HT-29 (cell line): ENCODE measurements around the gene ZNF90. TPM values are rescaled to one million over a fixed set of nuclear protein-coding genes. Genes with fewer than 3 reads are reported as not detected.
"Not testable (repeated sequence)": the region's sequence is repeated elsewhere in the genome, so short reads cannot be mapped to it uniquely, and the experiment has no call there.

Experiments used
- DNase-seq: peaks from one replicate; pipeline ENCODE4 v3.0.0-alpha.2; 2015; ENCODE audit warnings: low spot score
- total RNA-seq: library from RNA; depleted of rRNA; stranded (reverse); fragments of >200 nt; shearing (Covaris generic); gene quantifications from 2 replicates; pipeline ENCODE4 v1.2.3, GENCODE V29; 2014; rRNA removed

The ZNF90 gene
- not detected in 2 replicates for total RNA-seq

GRCh38 chr19:20077791-20078463 is at the start of gene ZNF90:
Gene ZNF90, plus strand, starts transcription at chr19:20078000. Its CDS starts 133 bp downstream, at chr19:20078133.
- no peak for DNase-seq

- DNase-seq = no peak
These were observed 49.2 kb upstream of the ZNF90 start for GRCh38 chr19:20028611-20029010.

GRCh38 chr19:20035935-20036334 is 41.9 kb upstream of the ZNF90 start:
- no peak for DNase-seq

DNA sequence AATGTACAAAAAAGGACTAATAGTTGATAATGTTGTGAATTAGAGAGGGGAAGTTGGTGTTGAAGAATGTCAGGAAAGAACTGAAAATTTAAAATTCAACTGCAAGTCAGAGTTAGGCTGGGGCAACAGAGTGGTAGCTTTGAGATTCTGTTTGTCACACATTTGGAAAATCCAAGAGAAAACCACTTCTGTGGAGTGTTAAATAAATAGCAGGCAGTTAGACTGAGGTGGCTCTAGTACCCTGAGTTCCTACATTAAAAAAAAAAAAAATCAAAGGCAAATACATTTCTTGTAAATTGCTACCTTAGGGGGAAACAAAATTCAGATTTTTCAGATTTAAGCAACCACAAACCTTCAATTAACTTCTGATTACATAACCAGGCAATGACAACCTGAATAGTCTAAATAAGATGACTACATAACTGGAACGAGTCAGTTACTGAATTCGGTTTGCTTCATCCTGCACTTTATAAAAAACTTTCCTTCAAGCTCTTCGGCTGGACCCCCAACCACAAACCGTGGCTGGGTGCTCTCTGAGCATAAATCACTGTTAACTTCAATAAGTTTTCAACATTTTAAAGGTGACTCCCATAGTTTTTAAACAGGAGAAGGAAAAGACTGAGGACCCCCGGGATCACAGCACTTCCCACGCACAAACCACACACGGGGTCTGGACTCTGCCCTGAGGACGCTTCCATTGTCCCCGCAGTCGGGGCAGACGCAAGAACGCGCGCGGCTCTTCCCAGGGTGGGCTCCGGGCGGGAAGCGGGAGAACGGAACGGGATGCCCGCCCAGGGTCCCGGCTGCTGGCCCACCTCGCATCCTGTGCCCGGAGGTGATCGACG is 39.2 kb upstream of the ZNF90 start:
- DNase-seq = no peak

DNA sequence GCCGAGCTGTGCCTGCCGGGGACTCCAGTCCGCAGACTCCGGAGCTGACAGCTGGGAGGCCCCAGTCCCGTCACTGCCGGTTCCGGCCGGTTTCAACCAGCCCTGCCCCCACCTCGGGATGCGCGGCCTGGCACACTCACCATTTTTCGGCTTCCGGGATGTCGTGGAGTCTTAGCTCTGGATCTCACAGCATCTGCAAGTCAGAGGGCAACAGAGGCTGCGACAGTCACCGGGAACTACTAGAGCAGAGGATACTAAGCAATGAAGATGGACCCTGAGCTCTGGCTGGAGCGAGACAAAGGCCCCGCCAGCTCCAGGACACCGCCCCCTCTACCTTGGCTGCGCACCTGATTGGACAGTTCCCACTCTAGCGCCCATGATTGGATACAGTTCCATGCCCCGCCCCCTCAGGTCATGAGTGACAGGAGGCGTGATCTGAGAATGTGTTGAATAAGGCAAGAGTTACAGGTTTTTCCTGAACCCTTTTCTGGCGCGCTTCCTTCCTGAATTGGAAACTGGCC is 38.5 kb upstream of the ZNF90 start, which contains the start of gene ZNF682:
Gene ZNF682, minus strand, starts transcription at position 303 of the 521 bp plus-strand sequence. Its CDS starts 160 bp downstream, at position 143.
- DNase-seq = no peak

- no peak for DNase-seq
These were observed 33.1 kb upstream of the ZNF90 start for GRCh38 chr19:20044663-20045062.

DNA sequence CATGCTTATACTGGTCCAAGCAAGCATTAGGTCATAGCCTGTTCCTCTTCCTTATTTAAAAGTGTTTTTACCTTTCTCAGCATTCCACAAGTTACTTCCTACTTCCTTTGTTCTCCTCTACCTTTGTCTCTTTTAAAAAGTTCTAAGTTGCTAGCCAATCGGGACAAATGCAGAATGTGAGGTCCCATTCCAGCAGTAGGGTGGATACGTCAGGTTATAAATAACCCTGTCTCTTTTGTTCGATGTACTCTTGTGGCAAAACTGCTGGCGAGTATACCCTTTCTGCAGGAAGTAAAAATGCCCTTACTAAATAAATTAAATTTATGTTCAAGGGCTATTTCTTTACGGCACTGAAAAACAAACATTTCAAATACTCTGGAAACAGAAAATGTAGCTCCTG is 32.1 kb upstream of the ZNF90 start:
- not testable (repeated sequence) for DNase-seq

- DNase-seq = no peak
These were observed 25.7 kb upstream of the ZNF90 start for GRCh38 chr19:20051841-20052768.

- DNase-seq = not testable (repeated sequence)
These were observed 19.1 kb upstream of the ZNF90 start for GRCh38 chr19:20058738-20059137.

GRCh38 chr19:20060282-20060681 is 17.5 kb upstream of the ZNF90 start:
- no peak for DNase-seq

GRCh38 chr19:20066861-20067260 is 10.9 kb upstream of the ZNF90 start:
- no peak for DNase-seq

- DNase-seq = no peak
These were observed 9.9 kb upstream of the ZNF90 start for GRCh38 chr19:20067943-20068342.

GRCh38 chr19:20068559-20068958 is 9.2 kb upstream of the ZNF90 start:
- DNase-seq = not testable (repeated sequence)

GRCh38 chr19:20070691-20071090 is 7.1 kb upstream of the ZNF90 start:
- DNase-seq = no peak

DNA sequence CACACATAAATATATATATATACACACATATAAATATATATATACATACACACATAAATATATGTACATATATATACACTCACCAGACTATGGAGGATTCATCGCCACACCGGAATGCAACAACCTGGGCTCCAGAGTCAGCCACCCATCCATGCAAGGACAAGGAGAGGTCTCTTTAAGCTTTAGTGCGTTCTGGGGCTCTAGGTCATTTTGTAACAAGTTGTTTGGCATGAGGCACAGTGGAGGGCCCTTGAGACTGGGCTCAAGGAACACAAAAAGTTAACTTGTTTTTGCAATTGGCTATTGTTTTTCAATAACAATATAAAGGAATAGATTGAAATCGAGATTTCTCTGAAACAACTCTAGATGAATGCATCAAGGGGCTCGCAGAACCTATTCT is 4.9 kb upstream of the ZNF90 start:
- no peak for DNase-seq

DNA sequence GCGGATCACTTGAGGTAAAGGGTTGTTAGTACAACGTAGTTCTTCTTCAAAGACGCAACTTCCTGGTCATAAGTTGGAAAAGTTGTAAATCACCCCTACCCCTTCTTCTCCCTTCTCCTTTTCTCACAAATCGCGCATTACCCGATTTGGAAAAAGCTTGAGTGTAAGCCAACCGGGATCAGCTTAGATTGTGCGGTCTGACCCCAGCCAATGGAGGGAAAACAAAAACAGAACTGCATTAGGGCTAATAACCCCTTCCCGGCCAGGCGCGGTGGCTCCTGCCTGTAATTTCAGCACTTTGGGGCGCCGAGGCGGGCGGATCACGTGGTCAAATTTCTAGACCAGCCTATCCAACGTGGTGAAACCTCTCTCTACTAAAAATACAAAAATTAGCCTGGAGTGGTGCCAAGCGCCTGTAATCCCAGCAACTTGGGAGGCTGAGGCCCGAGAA is 806 bp downstream of the ZNF90 start:
- DNase-seq = no peak

DNA sequence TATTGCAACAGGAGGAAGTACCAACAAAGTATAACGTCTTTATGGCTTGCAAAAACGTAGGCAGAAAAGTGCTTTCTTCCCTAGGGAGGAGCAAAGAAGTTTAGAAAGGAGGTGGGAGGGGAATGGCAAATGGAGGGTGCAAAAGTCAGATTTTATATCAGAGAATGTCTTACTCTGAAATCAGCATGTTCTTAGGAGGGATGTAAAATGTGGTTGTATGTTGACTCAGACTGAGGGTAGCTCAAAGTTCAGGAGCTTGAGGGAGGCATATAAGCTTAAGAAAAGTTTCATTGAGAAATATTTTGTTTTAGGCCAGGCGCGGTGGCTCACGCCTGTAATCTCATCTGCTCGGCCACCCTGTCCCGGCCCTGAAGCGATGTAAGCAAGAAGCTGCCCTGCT is 1.7 kb downstream of the ZNF90 start:
- DNase-seq = no peak

DNA sequence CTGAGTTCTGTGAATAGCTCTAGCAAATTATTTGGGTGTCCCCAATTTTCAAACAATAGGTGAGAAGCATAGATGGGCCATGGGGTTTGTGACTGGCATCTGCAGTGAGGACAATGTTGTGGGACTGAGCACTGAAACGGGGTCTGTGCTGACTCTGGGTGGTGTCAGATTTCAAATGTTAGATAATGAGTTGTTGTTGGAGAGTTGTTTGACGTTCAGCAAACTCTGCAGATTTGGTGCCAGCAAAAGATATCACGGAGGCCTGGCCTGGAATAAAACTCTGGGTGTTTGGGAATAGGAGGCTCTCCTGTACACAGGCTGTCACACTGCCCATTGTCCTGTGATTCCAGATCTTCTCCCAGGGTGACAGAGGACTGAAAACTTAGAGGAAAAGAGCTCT is 2.9 kb downstream of the ZNF90 start:
- no peak for DNase-seq

GRCh38 chr19:20082232-20082833 is 4.5 kb downstream of the ZNF90 start:
- DNase-seq = not testable (repeated sequence)

DNA sequence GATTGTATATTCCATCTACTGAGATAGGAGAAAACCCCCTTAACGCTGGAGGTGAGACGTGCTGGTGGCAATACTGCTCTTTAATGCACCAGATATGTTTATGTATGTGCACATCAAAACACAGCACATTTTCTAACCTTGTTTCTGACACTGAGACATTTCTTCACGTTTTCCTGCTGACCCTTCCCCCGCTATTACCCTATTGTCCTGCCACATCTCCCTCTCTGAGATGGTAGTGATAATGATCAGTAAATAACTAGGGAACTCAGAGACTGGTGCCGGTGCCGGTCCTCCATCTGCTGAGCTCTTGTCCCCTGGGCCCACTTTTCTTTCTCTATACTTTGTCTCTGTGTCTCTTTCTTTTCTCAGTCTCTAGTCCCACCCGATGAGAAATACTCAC is 5.1 kb downstream of the ZNF90 start:
- DNase-seq = not testable (repeated sequence)

GRCh38 chr19:20102097-20102496 is 24.3 kb downstream of the ZNF90 start:
- DNase-seq = no peak
